Thyroid gland (tissue), 4 donors: ENCODE data around the gene SREBF1. TPM values are rescaled to one million over a fixed set of nuclear protein-coding genes. Genes with fewer than 3 reads are reported as not detected.

Experiments
- DNase-seq, 2 donors: peaks; one replicate each; pipeline ENCODE4 v3.0.0-alpha.2; 2019
- H3K27ac ChIP-seq, 3 donors: fragments of 200-600 bp; sonication (generic); 1 replicate in 2 of 3; 2 replicates in 1 of 3; pipeline ENCODE4 v1.5.1; 2016 to 2019; ENCODE audit warnings: mild to moderate bottlenecking in 1 of 3, moderate library complexity in 1 of 3
- H3K27me3 ChIP-seq: fragments of 200-600 bp; sonication (generic); one replicate; pipeline ENCODE4 v1.5.1; 2019
- H3K36me3 ChIP-seq, 2 donors: fragments of 200-600 bp; sonication (generic); one replicate each; pipeline ENCODE4 v1.5.1; 2016 to 2019
- H3K4me1 ChIP-seq, 2 donors: fragments of 200-600 bp; sonication (generic); one replicate each; pipeline ENCODE4 v1.5.1; 2017 to 2019
- H3K4me3 ChIP-seq, 3 donors: fragments of 200-600 bp; sonication (generic); replicated peaks in 1 of 3; 1 replicate in 2 of 3; 2 replicates in 1 of 3; pipeline ENCODE4 v1.5.1; 2016; ENCODE audit warnings: mild to moderate bottlenecking in 1 of 3
- H3K9me3 ChIP-seq: fragments of 200-600 bp; sonication (generic); one replicate; pipeline ENCODE4 v1.5.1; 2017
- CTCF ChIP-seq, 6 experiments: fragments of 200-600 bp in 3 of 6; fragments of 450-650 bp in 3 of 6; sonication (generic) in 3 of 6; IDR thresholded peaks; one replicate each; pipeline ENCODE4 v1.5.1; 2016 to 2019; ENCODE audit warnings: antibody characterized with exemption in 6 of 6, mild to moderate bottlenecking in 2 of 6, inconsistent platforms in 1 of 6, moderate library complexity in 1 of 6
- POLR2A ChIP-seq, 2 donors: fragments of 450-650 bp; IDR thresholded peaks; one replicate each; pipeline ENCODE4 v1.6.1; 2017; ENCODE audit warnings: antibody characterized with exemption in 2 of 2, mild to moderate bottlenecking in 2 of 2, moderate library complexity in 1 of 2
- WGBS, 2 donors: methylation state at CpG; one replicate each; pipeline ENCODE4 v1.1.5; 2017; 5-methylcytosine and 5-hydroxymethylcytosine counted together
- intact Hi-C: fragments of 100-400 bp; cut with DNase I; formaldehyde crosslinking; loops from one replicate; pipeline ENCODE4 v1.15.1; 2023
- total RNA-seq, 4 donors: library from RNA; depleted of rRNA; stranded (reverse); fragments of >200 nt; gene quantifications; one replicate each; pipeline ENCODE4 v1.2.3, GENCODE V29; 2016

The SREBF1 gene
- total RNA-seq: 10 to 100 TPM; 44.6 to 89.4 (median 63.0) TPM

GRCh38 chr17:17836818-17837379 is at the start of gene SREBF1:
Gene SREBF1 (minus strand): TSS chr17:17836986. CDS start chr17:17836817, 169 bp downstream.
- DNase-seq: peak in 1 of 2 donors; percentile 45
- H3K4me3 ChIP-seq: peak within 1 kb of the TSS; percentile 56 to 90 (median 87)
- intact Hi-C loops: no loop called here
- no peaks in the 10 kb centered on the region for H3K9me3 ChIP-seq
- H3K4me1 ChIP-seq: peaks cover 69 to 75% of the 10 kb centered on the region in 2 donors
- H3K27ac ChIP-seq: peak within 1 kb of the TSS; percentile 99
- TF ChIP-seq POLR2A (IDR thresholded peaks at IDR 0.05) (peak in 1 of 2 donors; percentile 6), CTCF (IDR thresholded peaks at IDR 0.05) (no peak)
- no peaks in the 10 kb centered on the region for H3K36me3 ChIP-seq
- no peaks in the 10 kb centered on the region for H3K27me3 ChIP-seq
- 28 to 40% methylated on average over 7 to 10 of the region's 52 CpGs for WGBS, 2 donors

- TF ChIP-seq POLR2A (IDR thresholded peaks at IDR 0.05) (no peak), CTCF (IDR thresholded peaks at IDR 0.05) (no peak)
- Histone ChIP-seq H3K4me1 (peaks cover 71 to 76% of the 10 kb centered on the region in 2 donors), H3K27me3 (no peaks in the 10 kb centered on the region), H3K4me3 (no peak overlapping the region), H3K27ac (peak overlapping the region in 2 of 3 donors; percentile 44 to 53), H3K36me3 (peaks cover 5 to 6% of the 10 kb centered on the region in 2 donors), H3K9me3 (no peaks in the 10 kb centered on the region)
- DNase-seq: no peak
- 67 to 70% methylated on average over 4 to 6 of the region's 6 CpGs for WGBS, 2 donors
- intact Hi-C loops: no loop called here
These were observed 49.4 kb upstream of the SREBF1 start for GRCh38 chr17:17886226-17886625.

GRCh38 chr17:17884391-17885357 is 47.9 kb upstream of the SREBF1 start:
- Histone ChIP-seq H3K27me3 (no peaks in the 10 kb centered on the region), H3K9me3 (no peaks in the 10 kb centered on the region), H3K4me1 (peaks cover 81 to 87% of the 10 kb centered on the region in 2 donors), H3K27ac (peak overlapping the region; percentile 28 to 79 (median 61)), H3K4me3 (no peak overlapping the region), H3K36me3 (peaks cover 5 to 6% of the 10 kb centered on the region in 2 donors)
- 48 to 58% methylated on average over 16 of the region's 16 CpGs for WGBS, 2 donors
- intact Hi-C loops: no loop called here
- peak; percentile 35 to 53 for DNase-seq
- no peak for TF ChIP-seq CTCF (IDR thresholded peaks at IDR 0.05)
- TF ChIP-seq POLR2A (IDR thresholded peaks at IDR 0.05): no peak

GRCh38 chr17:17883801-17884200 is 47.0 kb upstream of the SREBF1 start:
- H3K36me3 ChIP-seq: peaks cover 9 to 10% of the 10 kb centered on the region in 2 donors
- 43 to 50% methylated on average over 3 of the region's 3 CpGs for WGBS, 2 donors
- H3K27me3 ChIP-seq: no peaks in the 10 kb centered on the region
- TF ChIP-seq CTCF (IDR thresholded peaks at IDR 0.05) (peak in 1 of 6 experiments; percentile 11), POLR2A (IDR thresholded peaks at IDR 0.05) (no peak)
- no peak overlapping the region for H3K4me3 ChIP-seq
- DNase-seq: peak; percentile 90 to 92
- peaks cover 86 to 94% of the 10 kb centered on the region in 2 donors for H3K4me1 ChIP-seq
- peak overlapping the region; percentile 28 to 79 (median 61) for H3K27ac ChIP-seq
- intact Hi-C loops: no loop called here
- H3K9me3 ChIP-seq: no peaks in the 10 kb centered on the region
